ENCODE results near the gene VEGFB. TPM values are rescaled to one million over a fixed set of nuclear protein-coding genes. Genes with fewer than 3 reads are reported as not detected.

Gene VEGFB
- polyA plus RNA-seq, 6 donors from 2014 or later: 10.9 to 33.7 (median 28.1) TPM

DNA sequence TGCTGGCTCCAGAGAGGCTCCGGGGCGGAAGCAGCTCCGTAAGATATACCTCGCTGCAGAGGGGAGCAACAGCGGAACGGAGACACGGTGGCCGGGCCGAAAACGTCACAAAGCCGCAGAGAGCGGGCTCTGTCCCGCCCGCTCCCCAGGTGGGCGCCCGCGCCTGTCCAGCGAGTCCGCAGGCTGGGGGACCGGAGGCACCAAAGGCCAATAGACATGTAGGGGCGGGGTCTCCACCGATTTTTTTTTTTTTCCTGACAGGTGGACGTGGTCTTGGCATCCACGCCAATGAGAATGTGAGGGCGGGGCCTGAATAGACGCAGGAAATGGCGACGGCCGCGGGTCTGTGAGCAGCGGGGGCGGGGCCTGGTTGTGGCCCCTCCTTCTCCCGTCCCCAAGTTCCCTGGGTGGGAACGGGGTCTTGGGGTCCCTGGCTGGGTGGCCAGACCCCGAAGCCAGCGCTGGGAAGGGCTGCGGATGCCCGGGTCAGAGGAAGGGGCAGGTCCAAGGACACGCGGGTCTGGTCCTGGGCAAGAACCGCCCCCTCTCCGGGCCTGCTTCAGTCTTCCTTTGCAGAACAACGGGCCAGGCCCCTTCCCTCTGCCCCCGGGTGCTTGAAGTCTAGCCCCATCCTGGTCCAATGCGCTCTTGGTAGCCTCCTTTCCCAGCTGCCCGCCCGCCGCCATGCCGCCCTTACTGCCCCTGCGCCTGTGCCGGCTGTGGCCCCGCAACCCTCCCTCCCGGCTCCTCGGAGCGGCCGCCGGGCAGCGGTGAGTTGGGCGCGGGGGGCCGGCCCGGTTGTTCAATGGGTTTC, 4.0 kb upstream of the VEGFB start, which contains the start of gene DNAJC4:
TSS of gene DNAJC4 (plus strand) at position 378 of the 814 bp plus-strand sequence. CDS start at position 685, 307 bp downstream.
- no peaks in the 10 kb centered on the region for H3K27me3 Mint-ChIP-seq
- H3K9me3 Mint-ChIP-seq: no peaks in the 10 kb centered on the region
- no peaks in the 10 kb centered on the region for H3K36me3 Mint-ChIP-seq
- peak within 1 kb of the TSS; percentile 91 to 99 (median 98) for H3K27ac Mint-ChIP-seq
- ATAC-seq (ENCODE audit: low read depth in 2 of 2) (peak; percentile 51 to 54), DNase-seq (peak; percentile 92)
- peak within 1 kb of the TSS; percentile 85 to 99 (median 94) for H3K4me3 Mint-ChIP-seq
- H3K4me1 Mint-ChIP-seq: peaks cover 34 to 72% (median 64%) of the 10 kb centered on the region in 3 donors

DNA sequence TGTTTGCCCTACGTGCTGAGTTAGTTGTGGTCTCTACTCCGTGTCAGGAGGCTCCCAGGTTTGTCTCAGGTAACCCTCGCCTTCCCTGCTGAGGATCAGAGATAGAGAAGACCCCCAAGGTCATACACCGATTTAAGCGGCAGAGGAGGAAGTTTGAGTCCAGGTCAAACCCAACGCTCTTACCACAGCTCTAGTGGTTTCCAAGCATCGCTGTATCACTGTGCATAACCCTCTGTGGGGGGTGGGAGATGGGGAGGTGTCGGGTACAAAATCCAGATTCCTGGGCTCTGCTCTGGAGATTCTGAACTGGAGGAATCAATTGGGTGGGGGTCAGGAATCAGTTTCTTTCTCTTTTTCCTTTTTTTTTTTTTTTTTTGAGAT, 3.4 kb upstream of the VEGFB start:
- DNase-seq (no peak), ATAC-seq (ENCODE audit: low read depth in 2 of 2) (no peak)
- Mint-ChIP-seq H3K9me3 (no peaks in the 10 kb centered on the region), H3K4me1 (peaks cover 37 to 73% (median 67%) of the 10 kb centered on the region in 3 donors), H3K4me3 (peak overlapping the region; percentile 85 to 99 (median 94)), H3K27ac (peak overlapping the region; percentile 91 to 99 (median 98)), H3K36me3 (no peaks in the 10 kb centered on the region), H3K27me3 (no peaks in the 10 kb centered on the region)

DNA sequence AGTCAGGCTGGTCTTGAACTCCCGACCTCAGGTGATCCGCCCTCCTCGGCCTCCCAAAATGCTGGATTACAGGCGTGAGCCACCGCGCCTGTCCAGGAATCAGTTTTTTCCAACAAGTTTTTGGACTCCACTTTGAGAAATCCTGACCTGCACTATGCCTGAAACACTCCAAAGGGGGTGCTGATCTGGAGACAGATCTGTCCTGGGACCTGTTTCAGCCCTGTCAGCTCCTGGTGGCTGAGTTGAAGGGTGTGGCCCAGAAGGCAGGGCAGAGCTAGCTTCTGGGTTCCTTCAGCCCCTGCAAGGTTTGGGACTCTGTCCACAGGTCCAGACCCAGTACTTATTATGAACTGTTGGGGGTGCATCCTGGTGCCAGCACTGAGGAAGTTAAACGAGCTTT, 2.8 kb upstream of the VEGFB start:
- H3K27ac Mint-ChIP-seq: peak overlapping the region in 5 of 6 donors; percentile 88 to 98 (median 91)
- no peaks in the 10 kb centered on the region for H3K9me3 Mint-ChIP-seq
- H3K36me3 Mint-ChIP-seq: no peaks in the 10 kb centered on the region
- H3K4me1 Mint-ChIP-seq: peaks cover 37 to 74% (median 67%) of the 10 kb centered on the region in 3 donors
- peak overlapping the region; percentile 83 to 99 (median 90) for H3K4me3 Mint-ChIP-seq
- no peaks in the 10 kb centered on the region for H3K27me3 Mint-ChIP-seq
- ATAC-seq (ENCODE audit: low read depth in 2 of 2) (no peak), DNase-seq (no peak)

DNA sequence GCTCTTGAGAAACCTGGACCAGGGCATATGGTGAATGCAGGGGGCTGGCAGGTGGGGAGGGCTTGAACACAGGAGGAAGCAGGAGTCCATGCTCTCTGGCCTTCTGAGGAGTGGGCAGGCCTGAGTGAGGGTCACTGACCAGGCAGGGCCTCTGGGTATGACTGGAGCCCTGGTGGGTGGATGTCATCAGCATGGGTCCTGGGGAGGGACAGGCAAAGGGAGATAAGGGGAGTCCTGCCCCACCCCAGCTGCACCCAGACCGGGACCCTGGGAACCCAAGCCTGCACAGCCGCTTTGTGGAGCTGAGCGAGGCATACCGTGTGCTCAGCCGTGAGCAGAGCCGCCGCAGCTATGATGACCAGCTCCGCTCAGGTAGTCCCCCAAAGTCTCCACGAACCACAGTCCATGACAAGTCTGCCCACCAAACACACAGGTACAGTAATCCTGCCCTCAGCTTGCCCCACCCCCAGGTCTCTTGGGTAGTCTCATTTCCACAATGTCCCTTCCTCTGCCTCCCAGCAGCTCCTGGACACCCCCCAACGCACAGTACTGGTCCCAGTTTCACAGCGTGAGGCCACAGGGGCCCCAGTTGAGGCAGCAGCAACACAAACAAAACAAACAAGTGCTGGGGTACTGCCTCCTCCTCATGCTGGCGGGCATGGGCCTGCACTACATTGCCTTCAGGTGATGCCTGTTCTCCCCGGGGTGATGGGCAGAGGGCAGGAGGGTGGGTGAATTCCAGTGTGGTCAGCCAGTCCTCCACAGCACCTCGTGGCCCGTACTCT, 2.0 kb upstream of the VEGFB start:
- H3K27me3 Mint-ChIP-seq: no peaks in the 10 kb centered on the region
- H3K4me3 Mint-ChIP-seq: peak overlapping the region; percentile 83 to 99 (median 90)
- peak overlapping the region in 5 of 6 donors; percentile 21 to 96 (median 88) for H3K27ac Mint-ChIP-seq
- peaks cover 36 to 72% (median 66%) of the 10 kb centered on the region in 3 donors for H3K4me1 Mint-ChIP-seq
- ATAC-seq (ENCODE audit: low read depth in 2 of 2) (no peak), DNase-seq (no peak)
- no peaks in the 10 kb centered on the region for H3K36me3 Mint-ChIP-seq
- H3K9me3 Mint-ChIP-seq: no peaks in the 10 kb centered on the region

DNA sequence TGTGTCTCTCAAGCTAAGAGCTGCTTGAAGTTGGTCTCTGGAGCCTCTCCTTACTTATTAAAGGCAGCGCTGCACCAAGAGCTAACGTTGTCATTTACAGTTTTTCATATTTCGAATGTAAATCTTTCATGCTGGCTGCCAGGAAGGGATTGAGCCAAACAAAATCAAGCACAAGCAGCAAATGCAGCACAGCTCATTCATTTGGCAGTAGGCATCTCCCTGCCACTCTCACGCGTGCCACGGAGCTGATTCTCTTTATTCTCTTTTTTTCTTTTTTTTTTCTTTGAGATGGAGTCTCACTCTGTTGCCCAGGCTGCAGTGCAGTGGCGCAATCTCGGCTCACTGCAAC, 1.4 kb upstream of the VEGFB start:
- Mint-ChIP-seq H3K4me1 (peaks cover 32 to 70% (median 62%) of the 10 kb centered on the region in 3 donors), H3K36me3 (no peaks in the 10 kb centered on the region)

DNA sequence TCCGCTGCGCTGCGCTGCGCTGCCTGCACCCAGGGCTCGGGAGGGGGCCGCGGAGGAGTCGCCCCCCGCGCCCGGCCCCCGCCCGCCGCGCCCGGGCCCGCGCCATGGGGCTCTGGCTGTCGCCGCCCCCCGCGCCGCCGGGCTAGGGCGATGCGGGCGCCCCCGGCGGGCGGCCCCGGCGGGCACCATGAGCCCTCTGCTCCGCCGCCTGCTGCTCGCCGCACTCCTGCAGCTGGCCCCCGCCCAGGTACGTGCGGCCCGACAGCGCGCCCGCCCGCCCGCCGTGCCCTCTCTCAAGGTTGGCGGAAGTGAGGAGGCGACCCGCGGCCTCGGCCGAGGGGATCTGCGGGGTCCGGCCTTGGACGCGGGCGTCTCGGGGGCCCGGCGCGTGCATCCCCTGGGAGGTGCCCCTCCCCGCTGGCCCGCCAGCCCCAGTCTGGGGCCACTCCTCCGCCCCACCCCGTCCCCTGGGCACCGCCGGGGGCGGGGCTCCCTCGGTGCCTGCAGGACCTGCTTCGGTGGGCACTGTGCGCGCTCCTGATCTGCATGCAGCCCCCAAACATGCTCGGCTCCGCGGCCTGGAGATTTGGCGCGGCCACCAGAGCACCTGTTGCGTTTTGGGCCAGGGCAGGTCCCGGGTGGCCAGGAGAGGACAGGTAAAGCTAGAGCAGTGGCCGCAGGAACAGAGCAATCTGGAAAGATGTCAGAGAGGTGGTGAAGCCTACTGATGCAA, 429 bp downstream of the VEGFB start:
- peak; percentile 78 for DNase-seq
- peak overlapping the region; percentile 86 to 97 (median 94) for H3K27ac Mint-ChIP-seq
- peaks cover 30 to 67% (median 62%) of the 10 kb centered on the region in 3 donors for H3K4me1 Mint-ChIP-seq
- H3K9me3 Mint-ChIP-seq: no peaks in the 10 kb centered on the region
- no peaks in the 10 kb centered on the region for H3K36me3 Mint-ChIP-seq
- ATAC-seq (ENCODE audit: low read depth in 2 of 2): peak; percentile 54 to 57
- H3K27me3 Mint-ChIP-seq: no peaks in the 10 kb centered on the region
- H3K4me3 Mint-ChIP-seq: peak overlapping the region; percentile 88 to 94 (median 90)

More for the DNA sequence above, 1.4 kb upstream of the VEGFB start:
- peak overlapping the region; percentile 59 to 96 (median 88) for H3K4me3 Mint-ChIP-seq
- H3K27ac Mint-ChIP-seq: peak overlapping the region in 5 of 6 donors; percentile 52 to 96 (median 90)
- no peaks in the 10 kb centered on the region for H3K9me3 Mint-ChIP-seq
- no peaks in the 10 kb centered on the region for H3K27me3 Mint-ChIP-seq
- DNase-seq (no peak), ATAC-seq (ENCODE audit: low read depth in 2 of 2) (no peak)

DNA sequence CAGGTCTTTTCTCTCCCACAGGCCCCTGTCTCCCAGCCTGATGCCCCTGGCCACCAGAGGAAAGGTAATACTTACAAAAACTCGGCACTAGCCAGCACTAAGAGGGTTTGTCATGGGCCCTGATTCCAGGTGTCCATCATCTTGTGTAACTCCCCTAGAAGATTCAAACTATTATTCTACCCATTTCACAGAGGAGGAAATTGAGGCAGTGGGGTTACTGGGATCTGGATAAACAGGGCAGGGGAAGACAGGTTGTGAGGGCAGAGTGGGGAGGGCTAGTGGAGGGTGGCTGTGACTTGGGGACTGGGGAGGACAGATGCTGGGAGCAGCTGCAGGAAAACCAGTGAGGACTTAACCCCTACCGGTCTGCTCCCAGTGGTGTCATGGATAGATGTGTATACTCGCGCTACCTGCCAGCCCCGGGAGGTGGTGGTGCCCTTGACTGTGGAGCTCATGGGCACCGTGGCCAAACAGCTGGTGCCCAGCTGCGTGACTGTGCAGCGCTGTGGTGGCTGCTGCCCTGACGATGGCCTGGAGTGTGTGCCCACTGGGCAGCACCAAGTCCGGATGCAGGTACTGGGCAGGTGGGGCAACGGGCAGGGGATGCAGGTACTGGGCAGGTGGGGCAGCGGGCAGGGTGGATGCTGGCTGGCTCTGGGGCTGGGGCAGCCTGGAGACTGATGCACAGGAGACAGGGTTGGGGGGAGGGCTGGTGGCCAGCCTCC, 1.2 kb downstream of the VEGFB start:
- H3K36me3 Mint-ChIP-seq: no peaks in the 10 kb centered on the region
- peaks cover 38 to 70% (median 67%) of the 10 kb centered on the region in 3 donors for H3K4me1 Mint-ChIP-seq
- peak overlapping the region; percentile 86 to 97 (median 94) for H3K27ac Mint-ChIP-seq
- no peaks in the 10 kb centered on the region for H3K27me3 Mint-ChIP-seq
- no peak for ATAC-seq (ENCODE audit: low read depth in 2 of 2)
- no peaks in the 10 kb centered on the region for H3K9me3 Mint-ChIP-seq
- H3K4me3 Mint-ChIP-seq: peak overlapping the region; percentile 88 to 94 (median 90)
- no peak for DNase-seq

DNA sequence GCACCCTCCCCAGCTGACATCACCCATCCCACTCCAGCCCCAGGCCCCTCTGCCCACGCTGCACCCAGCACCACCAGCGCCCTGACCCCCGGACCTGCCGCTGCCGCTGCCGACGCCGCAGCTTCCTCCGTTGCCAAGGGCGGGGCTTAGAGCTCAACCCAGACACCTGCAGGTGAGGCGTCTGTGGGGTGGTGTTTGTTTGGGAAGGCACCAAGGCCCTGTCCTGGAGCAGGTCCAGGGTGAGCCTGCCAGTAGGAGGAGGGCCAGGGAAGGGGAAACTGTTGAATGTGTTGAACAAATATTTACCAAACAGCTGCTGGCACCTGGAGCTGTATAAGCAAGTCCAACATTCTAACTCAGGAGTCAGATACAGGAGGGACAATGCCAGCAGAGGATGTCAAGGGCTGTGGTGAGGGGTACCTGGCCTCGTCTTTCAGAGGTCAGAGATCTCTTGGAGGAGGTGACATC, 3.1 kb downstream of the VEGFB start:
- H3K4me3 Mint-ChIP-seq: peak overlapping the region in 3 of 8 donors; percentile 55 to 91 (median 64)

DNA sequence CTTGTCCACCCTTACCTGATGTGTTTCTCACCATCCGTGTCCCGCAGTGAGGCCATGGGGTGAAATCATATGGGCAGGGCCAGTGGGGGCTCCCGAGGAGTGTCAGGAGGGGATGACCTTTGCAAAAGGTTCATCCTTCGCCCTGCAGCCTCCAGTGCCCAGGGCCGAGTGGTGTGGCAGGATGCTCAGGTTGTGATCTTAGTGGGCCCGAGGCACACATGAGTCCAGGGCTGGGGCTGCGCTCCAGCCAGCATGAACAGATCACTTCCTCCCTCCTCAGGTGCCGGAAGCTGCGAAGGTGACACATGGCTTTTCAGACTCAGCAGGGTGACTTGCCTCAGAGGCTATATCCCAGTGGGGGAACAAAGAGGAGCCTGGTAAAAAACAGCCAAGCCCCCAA, 3.7 kb downstream of the VEGFB start:
- ATAC-seq (ENCODE audit: low read depth in 2 of 2): no peak
- H3K9me3 Mint-ChIP-seq: no peaks in the 10 kb centered on the region
- peaks cover 35 to 66% (median 63%) of the 10 kb centered on the region in 3 donors for H3K4me1 Mint-ChIP-seq
- no peaks in the 10 kb centered on the region for H3K27me3 Mint-ChIP-seq
- no peak for DNase-seq
- peak overlapping the region in 4 of 6 donors; percentile 73 to 100 (median 97) for H3K27ac Mint-ChIP-seq
- peak overlapping the region in 6 of 8 donors; percentile 12 to 91 (median 34) for H3K4me3 Mint-ChIP-seq
- no peaks in the 10 kb centered on the region for H3K36me3 Mint-ChIP-seq

More for the DNA sequence above, 3.1 kb downstream of the VEGFB start:
- H3K36me3 Mint-ChIP-seq: no peaks in the 10 kb centered on the region
- no peaks in the 10 kb centered on the region for H3K9me3 Mint-ChIP-seq
- ATAC-seq (ENCODE audit: low read depth in 2 of 2): no peak
- H3K27me3 Mint-ChIP-seq: no peaks in the 10 kb centered on the region
- H3K27ac Mint-ChIP-seq: peak overlapping the region in 5 of 6 donors; percentile 32 to 99 (median 54)
- no peak for DNase-seq
- peaks cover 38 to 65% (median 63%) of the 10 kb centered on the region in 3 donors for H3K4me1 Mint-ChIP-seq

DNA sequence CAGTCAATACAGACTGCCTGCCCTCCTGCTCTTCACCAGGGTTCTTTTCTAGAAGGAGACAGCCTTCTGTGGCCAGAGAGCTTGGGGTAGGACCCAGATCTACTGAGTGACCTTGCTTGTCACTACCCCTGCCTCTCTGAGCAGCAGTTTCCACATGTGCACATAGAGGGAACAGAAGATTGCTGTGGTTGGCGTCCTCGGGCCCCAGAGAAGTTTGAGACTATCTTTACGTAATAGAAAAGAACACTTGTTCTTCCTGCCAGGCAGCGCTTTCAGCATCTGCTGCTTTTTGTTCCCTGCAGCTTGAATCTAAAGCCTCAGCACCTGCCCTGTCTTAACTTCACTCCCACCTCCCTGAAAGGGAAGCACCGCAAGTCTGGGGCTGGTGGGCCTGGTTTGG, 4.6 kb downstream of the VEGFB start:
- H3K4me1 Mint-ChIP-seq: peaks cover 36 to 69% (median 63%) of the 10 kb centered on the region in 3 donors
- DNase-seq (no peak), ATAC-seq (ENCODE audit: low read depth in 2 of 2) (no peak)
- no peaks in the 10 kb centered on the region for H3K9me3 Mint-ChIP-seq
- no peaks in the 10 kb centered on the region for H3K36me3 Mint-ChIP-seq
- H3K4me3 Mint-ChIP-seq: peak overlapping the region in 4 of 8 donors; percentile 24 to 91 (median 51)
- peak overlapping the region; percentile 59 to 100 (median 100) for H3K27ac Mint-ChIP-seq
- H3K27me3 Mint-ChIP-seq: no peaks in the 10 kb centered on the region

DNA sequence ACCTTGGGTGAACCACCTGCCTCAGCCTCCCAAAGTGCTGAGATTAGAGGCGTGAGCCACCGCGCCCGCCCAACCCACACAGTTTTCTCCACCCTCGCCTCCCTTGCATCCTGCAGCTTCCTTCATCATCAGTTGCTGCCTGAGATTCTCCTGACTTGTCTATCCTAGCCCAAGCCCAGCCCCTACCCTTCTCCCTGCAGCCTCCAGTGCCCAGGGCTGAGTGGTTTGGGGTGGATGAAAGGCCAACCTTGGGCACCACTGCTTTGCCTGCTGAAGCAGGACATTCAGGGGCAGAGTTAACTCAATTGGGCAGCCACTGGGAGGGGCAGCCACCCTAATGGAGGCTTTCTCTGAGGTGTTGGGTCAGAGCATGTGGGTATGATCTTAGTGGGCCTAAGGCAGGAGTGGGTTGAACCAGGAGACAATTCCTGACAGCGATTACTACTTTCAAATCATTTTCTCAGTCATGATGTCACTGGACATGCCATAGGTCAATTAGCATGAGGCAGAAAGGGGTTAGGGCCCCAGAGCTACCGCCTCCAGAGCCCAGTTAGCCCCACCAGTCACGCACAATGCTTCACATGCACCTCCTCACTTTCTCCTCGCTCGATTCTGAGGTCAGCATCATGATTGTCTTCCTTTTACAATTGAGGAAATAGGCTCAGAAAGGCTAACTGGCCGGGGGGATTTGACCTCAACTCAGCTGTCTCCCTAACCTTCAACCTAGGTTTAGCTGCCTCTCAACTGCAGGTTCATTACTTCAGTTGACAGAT, 5.5 kb downstream of the VEGFB start:
- peak; percentile 74 for DNase-seq
- Mint-ChIP-seq H3K4me1 (peaks cover 36 to 69% (median 67%) of the 10 kb centered on the region in 3 donors), H3K27ac (peak overlapping the region; percentile 99 to 100 (median 100)), H3K4me3 (peak overlapping the region; percentile 87 to 97 (median 91)), H3K9me3 (no peaks in the 10 kb centered on the region), H3K27me3 (no peaks in the 10 kb centered on the region), H3K36me3 (no peaks in the 10 kb centered on the region)
- peak; percentile 6 to 18 for ATAC-seq (ENCODE audit: low read depth in 2 of 2)

All from naive B cell (primary cell).